Activated CD4-positive, alpha-beta T cell treated with anti-CD3 and anti-CD28 coated beads, Interleukin-2, amount 10 ng/mL, durations not matched to agents 24 days and 14 days (primary cell): ENCODE data around the gene FANCG. TPM values are rescaled to one million over a fixed set of nuclear protein-coding genes. Genes with fewer than 3 reads are reported as not detected.

Source experiments
- DNase-seq: peaks from one replicate; pipeline ENCODE4 v3.0.0; 2022
- H3K27ac Mint-ChIP-seq: one replicate; pipeline ENCODE4 v1.8.0; 2022; ENCODE audit warnings: mild to moderate bottlenecking, mixed read lengths
- H3K27me3 Mint-ChIP-seq: one replicate; pipeline ENCODE4 v1.8.0; 2022; ENCODE audit warnings: mixed read lengths
- H3K36me3 Mint-ChIP-seq: one replicate; pipeline ENCODE4 v1.8.0; 2022; ENCODE audit warnings: low read depth, mild to moderate bottlenecking, mixed read lengths
- H3K4me1 Mint-ChIP-seq: one replicate; pipeline ENCODE4 v1.8.0; 2021; ENCODE audit warnings: mixed read lengths
- H3K4me3 Mint-ChIP-seq: one replicate; pipeline ENCODE4 v1.8.0; 2022; ENCODE audit warnings: mild to moderate bottlenecking, moderate library complexity, mixed read lengths
- H3K9me3 Mint-ChIP-seq: one replicate; pipeline ENCODE4 v1.8.0; 2021; ENCODE audit warnings: mixed read lengths
- intact Hi-C: fragments of 100-400 bp; cut with micrococcal nuclease; formaldehyde crosslinking; loops from one replicate; pipeline ENCODE4 v1.15.1; 2023
- total RNA-seq: library from RNA; stranded (reverse); gene quantifications from 2 replicates; pipeline ENCODE4 v1.2.3, GENCODE V29; 2022

FANCG gene
- total RNA-seq, 1 donor from 2014 or later, result 114 TPM

GRCh38 chr9:35067056-35067455 lies 12.7 kb downstream of the FANCG start:
- no peaks in the 10 kb centered on the region for H3K9me3 Mint-ChIP-seq
- no peak for DNase-seq
- H3K36me3 Mint-ChIP-seq, result peaks cover 76% of the 10 kb centered on the region
- no peak overlapping the region for H3K4me3 Mint-ChIP-seq
- H3K27me3 Mint-ChIP-seq, result no peaks in the 10 kb centered on the region
- H3K27ac Mint-ChIP-seq, result no peak overlapping the region
- intact Hi-C loops, result no loop called here
- peaks cover 37% of the 10 kb centered on the region for H3K4me1 Mint-ChIP-seq

DNA sequence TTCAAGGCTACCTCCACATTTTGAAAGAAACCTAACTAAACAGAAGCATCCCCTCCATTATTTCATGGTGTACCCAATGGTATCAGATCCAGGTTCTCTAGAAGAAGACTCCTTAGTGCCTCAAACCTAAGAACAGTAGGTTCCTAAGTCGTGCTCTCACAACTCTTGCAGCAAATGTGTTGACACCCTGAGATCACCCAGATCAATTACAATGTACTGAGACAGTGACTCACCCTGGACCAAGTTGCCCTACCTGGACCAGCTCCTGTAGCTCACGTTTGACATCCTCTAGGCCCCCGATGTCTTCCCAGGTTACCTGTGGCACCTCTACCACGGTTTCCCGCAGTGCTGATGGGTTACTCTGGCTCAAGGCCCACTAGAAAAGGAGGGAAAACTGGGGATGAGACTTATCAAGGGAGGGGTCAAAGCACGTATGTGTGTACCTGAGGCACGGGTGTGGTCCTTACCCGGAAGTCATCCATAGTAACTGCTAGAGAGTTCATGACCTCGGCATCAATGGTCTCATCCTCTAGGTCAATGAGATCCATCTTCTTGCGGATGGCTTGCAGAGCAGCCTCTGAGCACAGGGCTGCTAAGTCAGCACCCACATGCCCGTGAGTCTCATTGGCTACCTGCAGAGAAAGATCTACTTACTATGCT lies 19.1 kb downstream of the FANCG start:
- Mint-ChIP-seq H3K9me3 (no peaks in the 10 kb centered on the region), H3K4me3 (no peak overlapping the region), H3K27me3 (no peaks in the 10 kb centered on the region), H3K4me1 (peaks cover 5% of the 10 kb centered on the region), H3K27ac (peak overlapping the region; percentile 28), H3K36me3 (peaks cover 87% of the 10 kb centered on the region)
- DNase-seq, result no peak
- intact Hi-C loops, result no loop called here

DNA sequence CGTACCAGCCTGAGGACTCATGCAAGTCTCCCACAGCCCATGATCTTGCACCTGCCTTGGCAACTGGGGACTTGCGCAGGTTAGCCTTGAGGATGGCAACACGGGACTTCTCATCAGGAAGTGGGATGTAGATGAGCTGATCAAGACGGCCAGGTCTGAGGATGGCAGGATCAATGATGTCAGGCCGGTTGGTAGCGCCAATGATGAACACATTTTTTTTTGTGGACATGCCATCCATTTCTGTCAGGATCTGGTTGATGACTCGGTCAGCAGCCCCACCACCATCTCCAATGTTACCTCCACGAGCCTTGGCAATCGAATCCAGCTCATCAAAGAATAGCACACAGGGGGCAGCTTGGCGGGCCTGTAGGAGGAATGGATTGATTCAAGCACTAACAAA lies 20.3 kb downstream of the FANCG start:
- H3K36me3 Mint-ChIP-seq, result peaks cover 90% of the 10 kb centered on the region
- no peak overlapping the region for H3K4me3 Mint-ChIP-seq
- no peaks in the 10 kb centered on the region for H3K27me3 Mint-ChIP-seq
- intact Hi-C loops, result no loop called here
- no peak for DNase-seq
- H3K9me3 Mint-ChIP-seq, result no peaks in the 10 kb centered on the region
- peak overlapping the region; percentile 4 for H3K27ac Mint-ChIP-seq
- peaks cover 5% of the 10 kb centered on the region for H3K4me1 Mint-ChIP-seq

- H3K27me3 Mint-ChIP-seq, result no peaks in the 10 kb centered on the region
- H3K9me3 Mint-ChIP-seq, result no peaks in the 10 kb centered on the region
- H3K4me1 Mint-ChIP-seq, result peaks cover 2% of the 10 kb centered on the region
- peaks cover 92% of the 10 kb centered on the region for H3K36me3 Mint-ChIP-seq
- intact Hi-C loops, result no loop called here
- DNase-seq, result no peak
- H3K27ac Mint-ChIP-seq, result no peak overlapping the region
- H3K4me3 Mint-ChIP-seq, result no peak overlapping the region
These were observed 22.5 kb downstream of the FANCG start for GRCh38 chr9:35057271-35057620.

GRCh38 chr9:35056571-35057270 lies 23.0 kb downstream of the FANCG start:
- Mint-ChIP-seq H3K27ac (peak overlapping the region; percentile 9), H3K9me3 (no peaks in the 10 kb centered on the region), H3K27me3 (no peaks in the 10 kb centered on the region)

GRCh38 chr9:35054871-35055644 lies 24.7 kb downstream of the FANCG start:
- H3K27ac Mint-ChIP-seq, result peak overlapping the region; percentile 1
- peaks cover 80% of the 10 kb centered on the region for H3K36me3 Mint-ChIP-seq
- no peaks in the 10 kb centered on the region for H3K9me3 Mint-ChIP-seq
- no peaks in the 10 kb centered on the region for H3K27me3 Mint-ChIP-seq
- H3K4me1 Mint-ChIP-seq, result peaks cover 6% of the 10 kb centered on the region
- intact Hi-C loops, result loop anchor here (5.0 kb wide), 1 partner anchor 53 kb away; no protein-coding TSS in a partner anchor
- no peak for DNase-seq
- H3K4me3 Mint-ChIP-seq, result no peak overlapping the region

More at GRCh38 chr9:35056571-35057270, 23.0 kb downstream of the FANCG start:
- DNase-seq, result no peak
- intact Hi-C loops, result no loop called here
- no peak overlapping the region for H3K4me3 Mint-ChIP-seq
- H3K4me1 Mint-ChIP-seq, result peaks cover 2% of the 10 kb centered on the region
- H3K36me3 Mint-ChIP-seq, result peaks cover 90% of the 10 kb centered on the region

DNA sequence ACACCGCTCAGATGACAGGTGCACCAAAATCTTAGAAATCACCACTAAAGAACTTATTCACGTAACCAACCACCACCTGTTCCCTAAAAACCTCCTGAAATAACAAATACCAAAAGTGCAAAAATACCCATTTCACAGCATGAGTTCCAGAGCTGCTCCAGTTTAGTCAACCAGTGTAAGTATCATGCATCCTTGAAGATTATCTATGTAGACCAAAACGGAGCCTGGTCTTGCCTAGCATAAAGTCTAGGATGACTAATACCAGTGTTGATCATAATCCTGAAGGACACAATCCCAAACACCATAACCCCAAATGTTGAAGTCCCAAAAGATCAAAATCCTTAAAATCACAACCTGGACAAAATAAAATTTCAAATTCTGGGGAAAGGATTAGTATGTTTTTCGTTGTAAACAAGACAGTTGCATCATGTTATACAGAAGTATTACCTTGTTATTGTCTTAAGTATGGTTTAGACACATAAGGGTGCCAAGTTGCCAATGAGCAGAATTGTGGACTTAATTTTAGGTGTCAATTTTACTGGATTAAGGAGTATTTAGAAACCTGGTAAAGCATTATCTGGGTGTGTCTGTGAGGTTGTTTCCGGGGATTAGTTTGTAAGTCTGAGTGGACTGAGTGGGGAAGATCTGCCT lies 25.4 kb downstream of the FANCG start:
- no peaks in the 10 kb centered on the region for H3K27me3 Mint-ChIP-seq
- H3K36me3 Mint-ChIP-seq, result peaks cover 74% of the 10 kb centered on the region
- no peak for DNase-seq
- intact Hi-C loops, result loop anchor here (5.0 kb wide), 1 partner anchor 52 kb away; no protein-coding TSS in a partner anchor
- H3K4me3 Mint-ChIP-seq, result no peak overlapping the region
- H3K4me1 Mint-ChIP-seq, result peaks cover 6% of the 10 kb centered on the region
- peak overlapping the region; percentile 1 for H3K27ac Mint-ChIP-seq
- no peaks in the 10 kb centered on the region for H3K9me3 Mint-ChIP-seq

DNA sequence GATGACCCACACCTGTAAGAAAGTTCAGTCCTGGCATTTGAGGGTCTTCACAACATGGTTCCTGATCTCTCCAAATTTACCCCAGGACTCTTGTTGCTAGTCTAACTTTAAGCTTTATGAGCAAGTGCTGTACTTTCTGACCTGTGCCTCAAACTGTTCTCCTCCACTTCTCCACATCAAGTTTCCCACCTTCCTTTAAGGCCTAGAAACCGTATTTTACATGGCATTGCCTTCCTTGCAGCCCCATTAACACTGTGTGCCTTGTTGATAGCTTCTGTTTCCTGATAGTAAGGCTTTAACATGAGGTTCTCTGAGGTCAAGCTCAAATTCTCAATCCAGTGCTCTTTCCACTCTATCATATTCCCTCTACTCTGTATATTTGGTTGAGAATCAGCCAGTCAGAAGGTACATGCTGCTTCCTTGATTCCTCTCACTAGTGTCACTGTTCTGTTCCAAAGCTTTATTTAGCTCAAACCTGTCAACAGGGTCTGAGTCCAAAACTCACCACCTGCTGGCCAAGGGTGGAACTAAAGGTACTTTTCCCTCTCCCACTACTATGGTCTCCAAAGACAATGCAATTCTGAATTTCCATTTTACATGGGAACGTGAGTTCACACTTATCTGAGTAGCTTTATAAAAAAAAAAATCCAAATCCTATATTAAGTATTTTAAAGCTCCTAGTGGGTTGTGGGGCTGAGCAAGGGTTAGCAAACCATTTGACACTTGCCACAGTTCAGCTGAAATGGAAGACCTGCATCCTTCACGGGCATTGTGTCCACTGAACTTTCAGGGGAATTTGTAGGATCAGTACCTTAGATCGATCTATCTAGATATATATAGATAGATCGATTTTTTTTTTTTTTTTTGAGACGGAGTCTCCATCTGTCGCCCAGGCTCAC lies 28.4 kb downstream of the FANCG start:
- Mint-ChIP-seq H3K27ac (peak overlapping the region; percentile 2), H3K27me3 (no peaks in the 10 kb centered on the region), H3K9me3 (no peaks in the 10 kb centered on the region), H3K36me3 (peaks cover 59% of the 10 kb centered on the region), H3K4me3 (no peak overlapping the region), H3K4me1 (peaks cover 4% of the 10 kb centered on the region)
- peak; percentile 87 for DNase-seq
- intact Hi-C loops, result loop anchor here (1.0 to 5.0 kb wide), 2 partner anchors 49 to 152 kb away; no protein-coding TSS in a partner anchor

- DNase-seq, result no peak
- Mint-ChIP-seq H3K4me3 (no peak overlapping the region), H3K36me3 (peaks cover 37% of the 10 kb centered on the region), H3K4me1 (peaks cover 4% of the 10 kb centered on the region), H3K27me3 (no peaks in the 10 kb centered on the region), H3K27ac (no peak overlapping the region), H3K9me3 (no peaks in the 10 kb centered on the region)
- intact Hi-C loops, result no loop called here
These were observed 31.2 kb downstream of the FANCG start for GRCh38 chr9:35048511-35048910.

DNA sequence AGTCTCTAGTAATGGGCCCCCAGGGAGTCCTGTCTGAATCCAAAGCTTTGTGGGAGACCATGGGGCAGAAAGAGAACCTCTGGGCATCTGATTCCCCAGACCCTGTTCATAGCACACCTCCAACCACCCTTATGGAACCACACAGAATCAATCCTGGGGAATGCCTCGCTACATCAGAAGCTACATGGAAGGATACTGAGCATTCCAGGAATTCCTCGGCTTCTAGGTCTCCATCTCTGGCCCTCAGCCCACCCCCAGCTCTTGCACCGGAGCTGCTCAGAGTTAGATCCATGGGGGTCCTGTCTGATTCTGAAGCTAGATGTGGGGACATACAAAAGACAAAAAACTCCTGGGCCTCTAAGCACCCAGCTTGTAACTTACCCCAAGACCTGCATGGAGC lies 35.7 kb downstream of the FANCG start:
- Mint-ChIP-seq H3K27me3 (no peaks in the 10 kb centered on the region), H3K36me3 (peaks cover 26% of the 10 kb centered on the region), H3K4me1 (no peaks in the 10 kb centered on the region), H3K27ac (no peak overlapping the region), H3K9me3 (no peaks in the 10 kb centered on the region), H3K4me3 (no peak overlapping the region)
- intact Hi-C loops, result no loop called here
- no peak for DNase-seq

GRCh38 chr9:35042891-35043545 lies 36.7 kb downstream of the FANCG start:
- H3K27me3 Mint-ChIP-seq, result no peaks in the 10 kb centered on the region
- H3K4me1 Mint-ChIP-seq, result no peaks in the 10 kb centered on the region
- no peak for DNase-seq
- H3K9me3 Mint-ChIP-seq, result no peaks in the 10 kb centered on the region
- peak overlapping the region; percentile 19 for H3K27ac Mint-ChIP-seq
- intact Hi-C loops, result no loop called here
- no peak overlapping the region for H3K4me3 Mint-ChIP-seq
- H3K36me3 Mint-ChIP-seq, result peaks cover 18% of the 10 kb centered on the region

GRCh38 chr9:35042081-35042604 lies 37.6 kb downstream of the FANCG start:
- Mint-ChIP-seq H3K4me3 (no peak overlapping the region), H3K4me1 (no peaks in the 10 kb centered on the region), H3K36me3 (peaks cover 17% of the 10 kb centered on the region), H3K27ac (no peak overlapping the region), H3K9me3 (no peaks in the 10 kb centered on the region), H3K27me3 (no peaks in the 10 kb centered on the region)
- intact Hi-C loops, result no loop called here
- DNase-seq, result no peak
